ENCODE measurements around the gene VWCE. TPM values are rescaled to one million over a fixed set of nuclear protein-coding genes. Genes with fewer than 3 reads are reported as not detected.
"Not testable (repeated sequence)": the region's sequence is repeated elsewhere in the genome, so short reads cannot be mapped to it uniquely, and the experiment has no call there.

VWCE gene
- total RNA-seq, 1 donor from 2014 or later = 0.26 TPM

DNA sequence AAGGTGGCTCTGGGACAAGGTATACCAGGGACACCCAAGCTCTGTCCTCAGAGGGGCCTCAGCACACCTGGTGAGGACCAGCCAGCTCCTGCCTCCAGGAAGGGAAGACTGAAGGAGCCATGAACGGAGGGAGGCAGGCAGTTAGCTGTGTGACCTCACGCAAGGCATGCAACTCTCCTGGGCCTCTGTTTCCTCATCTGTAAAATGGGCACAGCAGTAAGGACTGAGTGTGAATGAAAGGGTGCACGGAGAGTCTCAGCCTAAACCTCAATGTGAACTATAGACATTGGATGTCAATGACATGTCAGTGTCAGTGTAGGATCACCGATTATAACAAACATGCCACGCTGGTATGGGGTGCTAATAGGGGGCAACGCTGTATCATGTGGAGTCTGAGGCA lies 35.8 kb downstream of the VWCE start:
- Histone ChIP-seq H3K36me3 (ENCODE audit: control insufficient read depth, insufficient read depth, low read length) (no peaks in the 10 kb centered on the region), H3K4me3 (ENCODE audit: low read depth, low read length) (no peak overlapping the region), H3K27me3 (ENCODE audit: control insufficient read depth, insufficient read depth, low read length) (no peaks in the 10 kb centered on the region)
- TF ChIP-seq, protein P1, sequence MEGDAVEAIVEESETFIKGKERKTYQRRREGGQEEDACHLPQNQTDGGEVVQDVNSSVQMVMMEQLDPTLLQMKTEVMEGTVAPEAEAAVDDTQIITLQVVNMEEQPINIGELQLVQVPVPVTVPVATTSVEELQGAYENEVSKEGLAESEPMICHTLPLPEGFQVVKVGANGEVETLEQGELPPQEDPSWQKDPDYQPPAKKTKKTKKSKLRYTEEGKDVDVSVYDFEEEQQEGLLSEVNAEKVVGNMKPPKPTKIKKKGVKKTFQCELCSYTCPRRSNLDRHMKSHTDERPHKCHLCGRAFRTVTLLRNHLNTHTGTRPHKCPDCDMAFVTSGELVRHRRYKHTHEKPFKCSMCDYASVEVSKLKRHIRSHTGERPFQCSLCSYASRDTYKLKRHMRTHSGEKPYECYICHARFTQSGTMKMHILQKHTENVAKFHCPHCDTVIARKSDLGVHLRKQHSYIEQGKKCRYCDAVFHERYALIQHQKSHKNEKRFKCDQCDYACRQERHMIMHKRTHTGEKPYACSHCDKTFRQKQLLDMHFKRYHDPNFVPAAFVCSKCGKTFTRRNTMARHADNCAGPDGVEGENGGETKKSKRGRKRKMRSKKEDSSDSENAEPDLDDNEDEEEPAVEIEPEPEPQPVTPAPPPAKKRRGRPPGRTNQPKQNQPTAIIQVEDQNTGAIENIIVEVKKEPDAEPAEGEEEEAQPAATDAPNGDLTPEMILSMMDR (IDR thresholded peaks at IDR 0.05; ENCODE audit: insufficient read depth, low read length, severe bottlenecking) = no peak
- DNase-seq (ENCODE audit: low read depth) (no peak), FAIRE-seq (no peak)

DNA sequence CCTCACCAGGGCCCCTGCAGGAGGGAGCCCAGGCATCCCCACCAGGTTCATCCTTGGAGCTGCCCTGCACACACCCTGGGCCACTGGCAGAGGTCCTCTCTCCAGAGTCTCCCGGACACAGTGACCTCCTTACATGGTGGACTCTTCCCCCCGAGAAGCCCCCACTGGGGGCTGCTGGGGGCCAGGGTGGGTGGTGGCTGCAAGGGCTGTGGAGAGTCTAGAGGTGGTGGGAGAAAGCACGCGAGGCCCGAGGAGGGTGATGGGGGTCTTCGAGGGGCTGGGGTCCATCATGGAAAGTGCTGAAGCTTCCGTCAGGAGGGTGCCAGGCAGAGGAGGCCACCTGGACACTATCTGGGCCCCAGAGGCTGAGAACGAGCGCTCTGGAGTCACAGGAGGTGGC lies 36.6 kb downstream of the VWCE start:
- Histone ChIP-seq H3K36me3 (ENCODE audit: control insufficient read depth, insufficient read depth, low read length) (no peaks in the 10 kb centered on the region), H3K27me3 (ENCODE audit: control insufficient read depth, insufficient read depth, low read length) (no peaks in the 10 kb centered on the region), H3K4me3 (ENCODE audit: low read depth, low read length) (no peak overlapping the region)
- DNase-seq (ENCODE audit: low read depth) (no peak), FAIRE-seq (no peak)
- TF ChIP-seq, protein P1 (IDR thresholded peaks at IDR 0.05; ENCODE audit: insufficient read depth, low read length, severe bottlenecking) = no peak

DNA sequence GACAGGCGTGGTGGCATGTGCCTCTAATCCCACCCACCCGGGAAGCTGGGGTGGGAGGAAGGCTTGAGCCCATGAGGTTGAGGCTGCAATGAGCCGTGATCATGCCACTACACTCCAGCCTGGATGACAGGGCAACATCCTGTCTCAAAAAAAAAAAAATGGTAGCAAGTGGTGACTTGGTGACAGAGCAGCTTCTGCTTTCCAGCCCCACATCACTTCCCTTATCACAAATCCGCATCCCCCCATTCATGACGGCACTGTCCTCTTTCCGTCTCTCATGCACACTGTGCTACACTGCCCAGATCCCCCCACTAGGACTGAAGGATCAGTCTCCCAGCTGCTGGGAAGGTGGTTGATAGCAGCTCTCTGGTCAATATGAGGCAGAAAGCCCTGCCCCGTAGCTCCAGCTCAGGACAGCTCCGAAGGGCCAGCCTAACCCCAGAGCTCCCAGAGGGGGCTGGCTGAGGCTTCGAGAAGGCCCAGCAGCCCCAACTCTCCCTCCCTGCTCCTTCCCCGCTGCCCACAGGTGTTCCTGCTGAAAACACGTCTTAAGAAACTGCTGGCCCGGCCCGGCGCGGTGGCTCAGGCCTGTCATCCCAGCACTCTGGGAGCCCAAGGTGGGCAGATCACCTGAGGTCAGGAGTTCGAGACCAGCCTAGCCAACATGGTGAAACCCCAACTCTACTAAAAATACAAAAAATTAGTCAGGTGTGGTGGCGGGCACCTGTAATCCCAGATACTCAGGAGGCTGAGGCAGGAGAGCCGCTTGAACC lies 38.2 kb downstream of the VWCE start:
- FAIRE-seq = no peak
- H3K27me3 ChIP-seq (ENCODE audit: control insufficient read depth, insufficient read depth, low read length) = no peaks in the 10 kb centered on the region
- TF ChIP-seq, protein P1 (IDR thresholded peaks at IDR 0.05; ENCODE audit: insufficient read depth, low read length, severe bottlenecking) = no peak

DNA sequence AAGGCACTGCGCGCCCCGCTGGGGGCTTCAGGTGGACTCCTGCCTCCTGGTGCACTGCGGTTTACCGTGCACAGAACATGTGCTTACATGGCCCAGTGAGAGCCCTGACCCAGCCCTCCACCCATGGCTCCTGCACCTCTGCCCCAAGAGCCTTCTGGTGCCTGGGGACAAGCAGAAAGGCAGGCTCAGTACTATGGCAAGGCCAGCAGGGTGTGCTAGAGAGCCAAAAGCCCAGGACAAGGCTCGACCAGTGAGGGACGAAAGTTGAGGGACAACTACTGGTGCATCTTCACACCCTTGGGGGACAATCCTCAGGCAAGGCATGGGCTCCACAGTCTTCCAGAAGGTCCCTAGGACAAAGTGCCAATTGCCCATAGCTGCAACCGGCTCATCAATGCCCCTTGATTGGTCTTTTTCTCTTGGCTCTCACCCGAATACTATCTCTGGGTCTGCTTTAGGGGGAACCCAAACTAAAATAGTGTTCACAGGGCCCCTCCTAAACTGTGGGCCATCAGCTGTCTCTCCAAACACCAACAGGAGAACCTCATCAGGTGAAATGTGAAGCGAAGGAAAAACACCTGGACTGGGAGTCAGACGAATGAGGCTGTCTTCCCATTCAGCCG lies 40.6 kb downstream of the VWCE start:
- DNase-seq (ENCODE audit: low read depth) (peak; percentile 62), FAIRE-seq (no peak)
- Histone ChIP-seq H3K36me3 (ENCODE audit: control insufficient read depth, insufficient read depth, low read length) (no peaks in the 10 kb centered on the region), H3K4me3 (ENCODE audit: low read depth, low read length) (no peak overlapping the region), H3K27me3 (ENCODE audit: control insufficient read depth, insufficient read depth, low read length) (no peaks in the 10 kb centered on the region)
- TF ChIP-seq, protein P1 (IDR thresholded peaks at IDR 0.05; ENCODE audit: insufficient read depth, low read length, severe bottlenecking) = peak; percentile 98

More for the DNA sequence above, 38.2 kb downstream of the VWCE start:
- Histone ChIP-seq H3K36me3 (ENCODE audit: control insufficient read depth, insufficient read depth, low read length) (no peaks in the 10 kb centered on the region), H3K4me3 (ENCODE audit: low read depth, low read length) (no peak overlapping the region)
- DNase-seq (ENCODE audit: low read depth) = no peak

- not testable (repeated sequence) for H3K4me3 ChIP-seq (ENCODE audit: low read depth, low read length); H3K27me3 ChIP-seq (ENCODE audit: control insufficient read depth, insufficient read depth, low read length); FAIRE-seq; H3K36me3 ChIP-seq (ENCODE audit: control insufficient read depth, insufficient read depth, low read length); DNase-seq (ENCODE audit: low read depth)
These were observed 42.8 kb downstream of the VWCE start for GRCh38 chr11:61252332-61252731.

- H3K4me3 ChIP-seq (ENCODE audit: low read depth, low read length); FAIRE-seq; DNase-seq (ENCODE audit: low read depth); H3K27me3 ChIP-seq (ENCODE audit: control insufficient read depth, insufficient read depth, low read length); H3K36me3 ChIP-seq (ENCODE audit: control insufficient read depth, insufficient read depth, low read length): not testable (repeated sequence)
These were observed 44.0 kb downstream of the VWCE start for GRCh38 chr11:61250796-61251765.

- H3K36me3 ChIP-seq (ENCODE audit: control insufficient read depth, insufficient read depth, low read length); H3K27me3 ChIP-seq (ENCODE audit: control insufficient read depth, insufficient read depth, low read length); H3K4me3 ChIP-seq (ENCODE audit: low read depth, low read length); DNase-seq (ENCODE audit: low read depth); FAIRE-seq: not testable (repeated sequence)
These were observed 45.9 kb downstream of the VWCE start for GRCh38 chr11:61249201-61249600.

GRCh38 chr11:61248071-61248470 lies 47.0 kb downstream of the VWCE start:
- not testable (repeated sequence) for DNase-seq (ENCODE audit: low read depth)

GRCh38 chr11:61245284-61245964 lies 49.7 kb downstream of the VWCE start:
- not testable (repeated sequence) for FAIRE-seq; DNase-seq (ENCODE audit: low read depth); H3K36me3 ChIP-seq (ENCODE audit: control insufficient read depth, insufficient read depth, low read length); H3K4me3 ChIP-seq (ENCODE audit: low read depth, low read length); H3K27me3 ChIP-seq (ENCODE audit: control insufficient read depth, insufficient read depth, low read length)

More at GRCh38 chr11:61248071-61248470, 47.0 kb downstream of the VWCE start:
- not testable (repeated sequence) for H3K4me3 ChIP-seq (ENCODE audit: low read depth, low read length); H3K36me3 ChIP-seq (ENCODE audit: control insufficient read depth, insufficient read depth, low read length); FAIRE-seq; H3K27me3 ChIP-seq (ENCODE audit: control insufficient read depth, insufficient read depth, low read length)

Data from bronchial epithelial cell (primary cell).